ENCODE measurements around the gene LMAN2.
"Not testable (repeated sequence)": the region's sequence is repeated elsewhere in the genome, so short reads cannot be mapped to it uniquely, and the experiment has no call there.

DNA sequence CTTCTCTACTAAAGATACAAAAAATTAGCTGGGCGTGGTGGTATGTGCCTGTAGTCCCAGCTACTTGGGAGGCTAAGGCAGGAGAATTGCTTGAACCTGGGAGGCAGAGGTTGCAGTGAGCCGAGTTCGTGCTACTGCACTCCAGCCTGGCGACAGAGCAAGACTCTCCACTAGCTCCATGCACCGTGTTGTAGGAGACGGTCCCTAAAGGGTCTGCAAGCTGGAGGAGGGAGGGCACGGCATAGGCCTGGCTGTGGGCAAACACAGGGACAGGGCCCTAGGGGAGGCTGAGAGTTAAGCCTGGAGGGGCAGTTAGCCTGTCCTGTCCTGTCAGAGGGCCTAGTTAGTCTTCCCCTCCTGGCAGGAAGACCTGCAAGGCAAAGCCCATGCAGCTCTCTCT, 9.3 kb upstream of the LMAN2 start:
- TF ChIP-seq CTCF, POLR2A (IDR thresholded peaks at IDR 0.05): not testable (repeated sequence)
